Activated CD4-positive, CD25-positive, alpha-beta regulatory T cell (primary cell): ENCODE measurements around the gene CDC14C.

Source experiments
- DNase-seq, 4 experiments: peaks; one replicate each; lab custom pipeline; 2025; lab: John Stamatoyannopoulos, UW

Gene CDC14C

GRCh38 chr7:48976253-48976652, 51.9 kb downstream of the CDC14C start:
- no peak for DNase-seq

DNA sequence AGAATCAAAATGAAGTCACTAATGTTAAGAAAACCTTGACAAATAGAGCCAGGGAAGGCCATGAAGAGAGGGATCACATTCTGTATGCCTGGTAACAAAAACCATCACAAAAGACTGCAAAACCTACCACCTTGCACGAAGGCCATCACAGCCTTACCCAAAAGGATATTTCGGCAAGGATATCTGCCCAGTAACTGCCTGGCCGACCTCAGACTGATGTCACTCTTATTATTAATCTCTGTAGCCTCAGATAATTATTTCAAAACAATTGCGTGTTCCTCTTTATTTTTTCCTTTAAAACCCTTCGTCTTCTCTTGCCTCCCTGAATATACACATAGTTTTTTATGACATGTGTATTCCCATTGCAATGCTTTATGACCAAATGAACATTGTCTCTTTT, 52.5 kb downstream of the CDC14C start:
- no peak for DNase-seq
